H1 (cell line): ENCODE measurements around the gene RAB1A. TPM values are rescaled to one million over a fixed set of nuclear protein-coding genes. Genes with fewer than 3 reads are reported as not detected.
"Not testable (repeated sequence)": the region's sequence is repeated elsewhere in the genome, so short reads cannot be mapped to it uniquely, and the experiment has no call there.

Source experiments
- CTCF ChIA-PET: fragments of 300-600 bp; sonication (Branson Sonifier 250); formaldehyde crosslinking; loops from one replicate; lab custom pipeline; 2021; ENCODE audit not compliant: partially characterized antibody; lab: Charles Lee
- POLR2A ChIA-PET: fragments of 300-600 bp; sonication (Branson Sonifier 250); formaldehyde crosslinking; loops from one replicate; lab custom pipeline; 2021; ENCODE audit warnings: inconsistent platforms; ENCODE audit not compliant: partially characterized antibody; lab: Charles Lee
- DNase-seq, 2 experiments: peaks; one replicate each; pipeline versions ENCODE4 v3.0.0 to v3.0.0-alpha.2; 2010 to 2022; ENCODE audit warnings: low spot score in 2 of 2, low read depth in 1 of 2, mixed read lengths in 1 of 2
- FAIRE-seq: peaks from 2 replicates; lab custom pipeline; 2011; peaks lifted over from hg19 to GRCh38; lab: Jason Lieb, UNC
- H2AFZ ChIP-seq: 2 replicates; pipeline ENCODE4 v1.8.1; 2012; ENCODE audit warnings: low read length, inconsistent platforms
- H2AK5ac ChIP-seq: 2 replicates; pipeline ENCODE4 v1.6.1; 2013; ENCODE audit warnings: low read depth, low read length
- H2BK120ac ChIP-seq: replicated peaks from 2 replicates; pipeline ENCODE3; 2013; ENCODE audit warnings: low read depth, low read length, inconsistent platforms
- H2BK12ac ChIP-seq: 2 replicates; pipeline ENCODE4 v1.6.1; 2013; ENCODE audit warnings: low read depth, low read length
- H2BK15ac ChIP-seq: 2 replicates; pipeline ENCODE4 v1.6.1; 2013; ENCODE audit warnings: low read length
- H2BK20ac ChIP-seq: 2 replicates; pipeline ENCODE4 v1.6.1; 2013; ENCODE audit warnings: low read length
- H2BK5ac ChIP-seq: 2 replicates; pipeline ENCODE4 v1.6.1; 2013; ENCODE audit warnings: low read depth, low read length
- H3K14ac ChIP-seq: 2 replicates; pipeline ENCODE4 v1.6.1; 2013; ENCODE audit warnings: inconsistent platforms; ENCODE audit not compliant: insufficient read length
- H3K18ac ChIP-seq: 2 replicates; pipeline ENCODE4 v1.6.1; 2013; ENCODE audit warnings: low read length; ENCODE audit errors: extremely low read depth
- H3K23ac ChIP-seq: 2 replicates; pipeline ENCODE4 v1.6.1; 2013; ENCODE audit warnings: inconsistent platforms; ENCODE audit not compliant: insufficient read length
- H3K23me2 ChIP-seq: 2 replicates; pipeline ENCODE4 v1.6.1; 2013; ENCODE audit warnings: low read depth, low read length
- H3K27ac ChIP-seq: 2 replicates; pipeline ENCODE4 v1.6.1; 2011; ENCODE audit warnings: low read depth, low read length, inconsistent platforms
- H3K27me3 ChIP-seq, 4 experiments: replicated peaks in 1 of 4; 1 replicate in 1 of 4; 2 replicates in 3 of 4; pipeline versions ENCODE4 v1.6.1 to v1.8.1; 2011 to 2013; ENCODE audit warnings: low read length in 3 of 4, mild to moderate bottlenecking in 3 of 4, inconsistent platforms in 2 of 4, mixed read lengths in 2 of 4, moderate library complexity in 1 of 4; ENCODE audit not compliant: control insufficient read depth in 3 of 4, insufficient read depth in 3 of 4; ENCODE audit errors: extremely low read depth in 1 of 4
- H3K36me3 ChIP-seq, 4 experiments: 2 replicates each; pipeline versions ENCODE4 v1.6.1 to v1.8.1; 2011 to 2013; ENCODE audit warnings: mild to moderate bottlenecking in 4 of 4, low read length in 3 of 4, moderate library complexity in 2 of 4, control low read depth in 1 of 4, inconsistent platforms in 1 of 4; ENCODE audit not compliant: insufficient read depth in 4 of 4, control insufficient read depth in 2 of 4
- H3K4ac ChIP-seq: replicated peaks from 2 replicates; pipeline ENCODE3; 2013; ENCODE audit warnings: low read length, low read depth, mixed read lengths, inconsistent platforms; ENCODE audit not compliant: insufficient read length
- H3K4me1 ChIP-seq, 4 experiments: replicated peaks in 1 of 4; 1 replicate in 1 of 4; 2 replicates in 3 of 4; pipeline versions ENCODE4 v1.6.1 to v1.8.1; 2011 to 2013; ENCODE audit warnings: low read length in 3 of 4, inconsistent platforms in 2 of 4, mixed read lengths in 1 of 4; ENCODE audit not compliant: insufficient read depth in 4 of 4, control insufficient read depth in 3 of 4
- H3K4me2 ChIP-seq, 2 experiments: 2 replicates each; pipeline versions ENCODE4 v1.6.1 to v1.8.1; 2011 to 2013; ENCODE audit warnings: low read depth in 2 of 2, low read length in 2 of 2, control low read depth in 1 of 2, inconsistent platforms in 1 of 2, mild to moderate bottlenecking in 1 of 2; ENCODE audit not compliant: insufficient read depth in 1 of 2
- H3K4me3 ChIP-seq, 4 experiments: fragments of 200-600, 300-600 bp in 1 of 4; sonication (generic), shearing (Covaris generic), sonication (Bioruptor Twin) in 1 of 4; 2 replicates each; pipeline versions ENCODE4 v1.5.1 to v1.8.1; 2011 to 2016; ENCODE audit warnings: low read length in 4 of 4, low read depth in 3 of 4, control low read depth in 2 of 4, inconsistent platforms in 2 of 4, mild to moderate bottlenecking in 2 of 4, mixed read lengths in 1 of 4, moderate library complexity in 1 of 4; ENCODE audit not compliant: insufficient read depth in 2 of 4; ENCODE audit errors: extremely low read depth in 1 of 4
- H3K56ac ChIP-seq: replicated peaks from 2 replicates; pipeline ENCODE3; 2013; ENCODE audit warnings: low read depth, mild to moderate bottlenecking, mixed read lengths, low read length, inconsistent platforms; ENCODE audit not compliant: insufficient read length
- H3K79me1 ChIP-seq: 2 replicates; pipeline ENCODE4 v1.6.1; 2013; ENCODE audit warnings: low read depth, low read length, control low read depth
- H3K79me2 ChIP-seq, 2 experiments: 2 replicates each; pipeline versions ENCODE4 v1.6.1 to v1.8.1; 2012 to 2013; ENCODE audit warnings: low read length in 2 of 2, mild to moderate bottlenecking in 2 of 2, inconsistent platforms in 1 of 2; ENCODE audit not compliant: insufficient read depth in 2 of 2, control insufficient read depth in 1 of 2
- H3K9ac ChIP-seq, 4 experiments: replicated peaks in 1 of 4; 1 replicate in 1 of 4; 2 replicates in 3 of 4; pipeline versions ENCODE4 v1.6.1 to v1.8.1; 2011 to 2013; ENCODE audit warnings: low read depth in 3 of 4, low read length in 3 of 4, control low read depth in 2 of 4, mild to moderate bottlenecking in 2 of 4, moderate library complexity in 2 of 4, inconsistent platforms in 1 of 4; ENCODE audit errors: extremely low read depth in 1 of 4
- H3K9me3 ChIP-seq, 2 experiments: 2 replicates each; pipeline versions ENCODE4 v1.6.1 to v1.8.1; 2012 to 2013; ENCODE audit warnings: mild to moderate bottlenecking in 2 of 2, moderate library complexity in 2 of 2, control low read depth in 1 of 2, inconsistent platforms in 1 of 2, low read depth in 1 of 2, low read length in 1 of 2, mixed read lengths in 1 of 2; ENCODE audit not compliant: insufficient read depth in 2 of 2
- H4K20me1 ChIP-seq, 2 experiments: replicated peaks in 1 of 2; 2 replicates each; pipeline versions ENCODE3 to v1.8.1; 2011 to 2013; ENCODE audit warnings: inconsistent platforms in 2 of 2, low read length in 2 of 2, mild to moderate bottlenecking in 1 of 2; ENCODE audit not compliant: insufficient read depth in 2 of 2, control insufficient read depth in 1 of 2
- H4K5ac ChIP-seq: 2 replicates; pipeline ENCODE4 v1.6.1; 2013; ENCODE audit warnings: low read length, low read depth, mixed read lengths, inconsistent platforms; ENCODE audit not compliant: insufficient read length
- H4K8ac ChIP-seq: 2 replicates; pipeline ENCODE4 v1.8.0; 2013; ENCODE audit warnings: mild to moderate bottlenecking, moderate library complexity, low read length, inconsistent platforms; ENCODE audit not compliant: insufficient read depth; ENCODE audit errors: extremely low read depth
- H4K91ac ChIP-seq: replicated peaks from 2 replicates; pipeline ENCODE3; 2013; ENCODE audit warnings: low read length, mixed read lengths, inconsistent platforms; ENCODE audit not compliant: insufficient read length
- WGBS, 2 experiments: shearing (Covaris generic) in 1 of 2; methylation state at CpG; one replicate each; pipeline versions ENCODE4 v1.1.6 to v1.1.7; 2013 to 2015; ENCODE audit warnings: low lambda C conversion rate in 2 of 2, mixed read lengths in 2 of 2, inconsistent platforms in 1 of 2, low coverage in 1 of 2, missing lambda C conversion rate in 1 of 2; ENCODE audit not compliant: insufficient replicate concordance in 2 of 2, insufficient coverage in 1 of 2, insufficient read length in 1 of 2; ENCODE audit errors: extremely low coverage in 1 of 2, missing lambda C conversion rate in 1 of 2; 5-methylcytosine and 5-hydroxymethylcytosine counted together
- polyA plus RNA-seq, 7 experiments: library from polyadenylated mRNA; depleted of rRNA in 3 of 7; stranded (reverse) in 5 of 7; unstranded in 2 of 7; fragments of >200 nt in 5 of 7; fragments of 200-250 nt in 2 of 7; gene quantifications; 1 replicate in 5 of 7; 2 replicates in 1 of 7; 4 replicates in 1 of 7; pipeline versions ENCODE4 v1.2.1 to v1.2.3, GENCODE V29; 2011 to 2013; ENCODE audit warnings: missing spikeins in 2 of 7, mixed read lengths in 2 of 7
- total RNA-seq: library from RNA; stranded (reverse); fragmentation: NEBNext Ultra II Directional; extraction: Animal tissue kit (Norgen Biotek cat#: 25700); gene quantifications from 2 replicates; pipeline ENCODE4 v1.2.1, GENCODE V29; 2021

The RAB1A gene
- total and polyA plus RNA-seq, 2 of the 8 experiments (the other 6 are each of a cell fraction or from before 2014, with no cell fraction given) = 77.9 to 120 TPM

- not testable (repeated sequence) for H3K23ac ChIP-seq, H3K36me3 ChIP-seq, H3K79me1 ChIP-seq, H3K4me3 ChIP-seq, H2BK15ac ChIP-seq, H3K56ac ChIP-seq, H3K4me2 ChIP-seq, H3K23me2 ChIP-seq, H3K9me3 ChIP-seq, H4K91ac ChIP-seq, H2BK5ac ChIP-seq, H3K14ac ChIP-seq, H2BK20ac ChIP-seq, H4K5ac ChIP-seq, H3K18ac ChIP-seq, H4K8ac ChIP-seq, H3K79me2 ChIP-seq, H2BK12ac ChIP-seq, H2AFZ ChIP-seq, H2BK120ac ChIP-seq, H3K27ac ChIP-seq, DNase-seq, H4K20me1 ChIP-seq, H3K9ac ChIP-seq, H3K4ac ChIP-seq, H3K27me3 ChIP-seq, H2AK5ac ChIP-seq, FAIRE-seq, H3K4me1 ChIP-seq
- POLR2A ChIA-PET = interaction anchor here (0.6 to 0.7 kb wide), 2 partner anchors 23 to 96 kb away, joined by 3 to 4 read pairs; no protein-coding TSS in a partner anchor
- CTCF ChIA-PET = interaction anchor here (0.6 to 5.8 kb wide), 3 partner anchors 12 to 93 kb away, joined by 3 to 23 read pairs (median 4); no protein-coding TSS in a partner anchor
- WGBS, 2 experiments = 94% methylated on average over 5 of the region's 6 CpGs; no CpG with 5 or more reads in 1 of the 2 experiments
Measured at GRCh38 chr2:65157856-65158255, 27.9 kb upstream of the RAB1A start.
